Naive thymus-derived CD4-positive, alpha-beta T cell (primary cell): ENCODE results near the gene ZIK1. TPM values are rescaled to one million over a fixed set of nuclear protein-coding genes. Genes with fewer than 3 reads are reported as not detected.

Experiments
- ATAC-seq: fragments of 150-1000 bp; cut with Tn5 transposase; 2 replicates; pipeline ENCODE4 v1.10.0; 2021; ENCODE audit warnings: mild to moderate bottlenecking, moderate library complexity
- CTCF ChIA-PET: fragments of 350-600 bp; sonication (Branson Sonifier 250); formaldehyde crosslinking; loops from one replicate; lab custom pipeline; 2021; ENCODE audit warnings: antibody characterized with exemption; lab: Charles Lee
- POLR2A ChIA-PET: fragments of 350-600 bp; sonication (Branson Sonifier 250); formaldehyde crosslinking; loops from one replicate; lab custom pipeline; 2021; ENCODE audit warnings: antibody characterized with exemption, inconsistent platforms; lab: Charles Lee
- DNase-seq, 9 donors: peaks; one replicate each; pipeline versions ENCODE4 v3.0.0 to v3.0.0-alpha.2; 2020 to 2022; ENCODE audit warnings: mixed read lengths in 1 of 9
- H3K27ac ChIP-seq: one replicate; pipeline ENCODE4 v1.7.0; 2013; ENCODE audit warnings: mild to moderate bottlenecking, low read depth, low read length, moderate library complexity
- H3K27me3 ChIP-seq, 2 donors: one replicate each; pipeline ENCODE4 v1.7.0; 2013; ENCODE audit warnings: low read length in 2 of 2, mild to moderate bottlenecking in 2 of 2, moderate library complexity in 2 of 2; ENCODE audit not compliant: control insufficient read depth in 2 of 2, insufficient read depth in 2 of 2
- H3K36me3 ChIP-seq, 3 experiments: 1 replicate in 2 of 3; 2 replicates in 1 of 3; pipeline ENCODE4 v1.7.0; 2013; ENCODE audit warnings: low read length in 3 of 3, mild to moderate bottlenecking in 3 of 3, moderate library complexity in 1 of 3; ENCODE audit not compliant: insufficient read depth in 3 of 3, control insufficient read depth in 2 of 3
- H3K4me1 ChIP-seq, 2 donors: one replicate each; pipeline ENCODE4 v1.7.0; 2013; ENCODE audit warnings: low read length in 2 of 2, mild to moderate bottlenecking in 2 of 2, moderate library complexity in 1 of 2; ENCODE audit not compliant: control insufficient read depth in 2 of 2, insufficient read depth in 2 of 2
- H3K4me3 ChIP-seq: 2 replicates; pipeline ENCODE4 v1.7.0; 2013; ENCODE audit warnings: mild to moderate bottlenecking, low read length
- H3K9me3 ChIP-seq, 3 experiments: 1 replicate in 2 of 3; 2 replicates in 1 of 3; pipeline ENCODE4 v1.7.0; 2013; ENCODE audit warnings: low read length in 3 of 3; ENCODE audit not compliant: control insufficient read depth in 2 of 3
- H3K27ac Mint-ChIP-seq, 9 donors: one replicate each; pipeline ENCODE4 v1.8.0; 2020 to 2022; ENCODE audit warnings: mixed read lengths in 9 of 9, mild to moderate bottlenecking in 8 of 9, moderate library complexity in 5 of 9, inconsistent platforms in 2 of 9
- H3K27me3 Mint-ChIP-seq, 5 donors: one replicate each; pipeline ENCODE4 v1.8.0; 2021 to 2022; ENCODE audit warnings: mixed read lengths in 5 of 5, mild to moderate bottlenecking in 1 of 5
- H3K36me3 Mint-ChIP-seq, 5 donors: one replicate each; pipeline ENCODE4 v1.8.0; 2020 to 2022; ENCODE audit warnings: mixed read lengths in 5 of 5, mild to moderate bottlenecking in 3 of 5, inconsistent platforms in 1 of 5
- H3K4me1 Mint-ChIP-seq, 7 donors: one replicate each; pipeline ENCODE4 v1.8.0; 2020 to 2022; ENCODE audit warnings: mixed read lengths in 7 of 7, mild to moderate bottlenecking in 3 of 7, inconsistent platforms in 1 of 7
- H3K4me3 Mint-ChIP-seq, 10 donors: one replicate each; pipeline ENCODE4 v1.8.0; 2020 to 2022; ENCODE audit warnings: mild to moderate bottlenecking in 10 of 10, mixed read lengths in 10 of 10, moderate library complexity in 6 of 10, inconsistent platforms in 2 of 10
- H3K9me3 Mint-ChIP-seq, 11 donors: one replicate each; pipeline ENCODE4 v1.8.0; 2020 to 2022; ENCODE audit warnings: mixed read lengths in 11 of 11, mild to moderate bottlenecking in 4 of 11, inconsistent platforms in 1 of 11, moderate library complexity in 1 of 11
- intact Hi-C, 2 donors: fragments of 100-400 bp; cut with micrococcal nuclease; formaldehyde crosslinking; loops; one replicate each; pipeline ENCODE4 v1.15.1; 2023
- polyA plus RNA-seq, 2 donors: library from polyadenylated mRNA; unstranded; fragments of 300-500 nt; fragmentation: Illumina TruSeq; gene quantifications; one replicate each; pipeline ENCODE4 v1.2.3, GENCODE V29; 2021
- total RNA-seq, 6 experiments: library from RNA in 5 of 6; stranded (reverse) in 5 of 6; gene quantifications; 1 replicate in 5 of 6; 2 replicates in 1 of 6; pipeline ENCODE4 v1.2.3 and lab custom pipeline; 2021 to 2026

ZIK1 gene
- total and polyA plus RNA-seq, 7 experiments from 2014 or later, result 4.8 to 14.1 (median 8.7) TPM

DNA sequence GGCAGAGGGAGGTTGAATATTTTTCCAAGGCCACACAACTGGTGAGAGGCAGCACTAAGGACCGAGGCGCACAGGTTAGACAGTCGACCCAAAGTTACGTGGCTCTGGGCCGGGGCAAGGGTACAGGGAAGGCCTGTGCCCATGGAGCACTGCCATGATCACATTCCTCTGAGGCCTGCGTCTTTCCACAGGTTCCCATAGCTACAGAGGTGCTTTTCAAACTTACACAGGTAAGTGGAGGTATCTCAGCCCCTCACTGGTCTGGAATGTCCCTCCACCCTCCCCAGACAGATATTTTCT lies 49.8 kb downstream of the ZIK1 start:
- Histone ChIP-seq H3K27ac (peak overlapping the region; percentile 90), H3K36me3 (peaks cover 6 to 47% (median 7%) of the 10 kb centered on the region in 3 experiments), H3K4me1 (peaks cover 3 to 13% of the 10 kb centered on the region in 2 donors), H3K4me3 (peak overlapping the region; percentile 87), H3K27me3 (no peaks in the 10 kb centered on the region), H3K9me3 (peaks cover 9 to 32% (median 13%) of the 10 kb centered on the region in 3 experiments)
- intact Hi-C loops, result loop anchor here (1.0 to 5.0 kb wide), 24 partner anchors 19 to 807 kb away; partner anchors contain the start of genes ZNF134 (in 2 of the 2), ZNF17 (in 2 of the 2), ZNF416 (in 2 of the 2) and ZNF530 (in 2 of the 2)
- H3K27me3 Mint-ChIP-seq, result no peaks in the 10 kb centered on the region
- H3K36me3 Mint-ChIP-seq, result peaks cover 45 to 59% (median 52%) of the 10 kb centered on the region in 5 donors
- DNase-seq (no peak), ATAC-seq (no peak)
- ChIA-PET CTCF (interaction anchor here (1.2 kb wide), 1 partner anchor 228 kb away, joined by 3 read pairs; no protein-coding TSS in a partner anchor), POLR2A (interaction anchor here (1.0 to 2.5 kb wide), 5 partner anchors 12 to 93 kb away, joined by 3 to 16 read pairs (median 7); partner anchors contain the start of genes ZNF134 and ZNF671)
- H3K4me3 Mint-ChIP-seq, result peak overlapping the region; percentile 87 to 97 (median 94)
- H3K9me3 Mint-ChIP-seq, result peaks cover 20 to 64% (median 41%) of the 10 kb centered on the region in 11 donors
- peak overlapping the region; percentile 81 to 97 (median 89) for H3K27ac Mint-ChIP-seq
- peaks cover 21 to 36% (median 28%) of the 10 kb centered on the region in 7 donors for H3K4me1 Mint-ChIP-seq

GRCh38 chr19:57637379-57637778 lies 53.4 kb downstream of the ZIK1 start:
- DNase-seq (peak in 3 of 9 donors; percentile 9 to 20 (median 12)), ATAC-seq (no peak)
- ChIA-PET POLR2A (no interaction called here), CTCF (no interaction called here)
- Histone ChIP-seq H3K27ac (no peak overlapping the region), H3K36me3 (peaks cover 27 to 83% (median 35%) of the 10 kb centered on the region in 3 experiments), H3K4me3 (no peak overlapping the region), H3K27me3 (no peaks in the 10 kb centered on the region), H3K4me1 (peaks cover 3 to 13% of the 10 kb centered on the region in 2 donors), H3K9me3 (peaks cover 9 to 61% (median 35%) of the 10 kb centered on the region in 3 experiments)
- no peaks in the 10 kb centered on the region for H3K27me3 Mint-ChIP-seq
- H3K36me3 Mint-ChIP-seq, result peaks cover 64 to 89% (median 85%) of the 10 kb centered on the region in 5 donors
- intact Hi-C loops, result no loop called here
- H3K4me1 Mint-ChIP-seq, result peaks cover 21 to 29% (median 28%) of the 10 kb centered on the region in 7 donors
- no peak overlapping the region for H3K4me3 Mint-ChIP-seq
- no peak overlapping the region for H3K27ac Mint-ChIP-seq
- H3K9me3 Mint-ChIP-seq, result peaks cover 19 to 88% (median 69%) of the 10 kb centered on the region in 11 donors

DNA sequence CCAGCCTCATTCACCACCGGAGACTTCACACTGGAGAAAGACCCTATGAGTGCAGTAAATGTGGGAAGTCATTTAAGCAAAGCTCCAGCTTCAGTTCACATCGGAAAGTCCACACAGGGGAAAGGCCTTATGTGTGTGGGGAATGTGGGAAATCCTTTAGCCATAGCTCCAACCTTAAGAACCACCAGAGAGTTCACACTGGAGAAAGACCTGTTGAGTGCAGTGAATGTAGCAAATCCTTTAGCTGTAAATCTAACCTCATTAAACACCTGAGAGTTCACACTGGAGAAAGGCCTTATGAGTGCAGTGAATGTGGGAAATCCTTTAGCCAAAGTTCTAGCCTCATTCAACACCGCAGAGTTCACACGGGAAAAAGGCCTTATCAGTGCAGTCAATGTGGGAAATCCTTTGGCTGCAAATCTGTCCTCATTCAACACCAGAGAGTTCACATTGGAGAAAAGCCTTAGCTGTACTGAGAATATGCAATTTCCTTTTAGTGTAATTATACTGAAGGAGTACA lies 57.8 kb downstream of the ZIK1 start:
- Mint-ChIP-seq H3K4me3 (no peak overlapping the region), H3K36me3 (peaks cover 42 to 78% (median 74%) of the 10 kb centered on the region in 5 donors)
- intact Hi-C loops, result no loop called here

DNA sequence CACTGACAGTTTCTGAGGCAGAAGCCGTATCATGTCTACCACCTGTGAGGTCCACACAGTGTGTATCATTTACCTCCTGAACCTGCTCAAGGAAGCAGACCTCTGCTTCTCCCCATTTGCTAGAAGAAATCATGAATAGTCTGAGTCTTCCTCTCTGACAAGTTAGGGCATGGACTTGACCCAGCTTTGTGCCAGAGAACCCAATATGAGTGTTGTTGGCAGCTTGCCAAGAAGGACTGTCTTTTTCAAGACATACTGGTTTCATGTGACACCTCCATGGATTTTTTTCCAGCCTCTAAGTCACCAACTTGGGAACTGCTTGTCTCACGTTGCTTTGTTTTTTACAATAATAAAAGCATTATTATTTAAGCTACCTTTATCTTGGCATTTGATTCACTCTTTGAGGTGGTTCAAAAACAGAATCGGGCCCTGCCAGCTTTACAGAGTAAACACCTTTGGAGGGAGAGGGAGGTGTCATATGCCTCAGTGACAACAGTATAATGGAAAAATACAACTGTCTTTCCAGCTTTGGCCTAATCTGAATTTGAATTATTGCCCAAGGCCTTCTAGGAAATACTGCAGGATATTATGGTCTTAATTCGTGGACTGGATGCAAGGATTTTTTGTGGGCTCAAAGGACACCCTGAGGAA lies 58.6 kb downstream of the ZIK1 start:
- CTCF ChIA-PET, result no interaction called here
- Mint-ChIP-seq H3K36me3 (peaks cover 36 to 71% (median 67%) of the 10 kb centered on the region in 5 donors), H3K4me1 (no peaks in the 10 kb centered on the region), H3K27me3 (no peaks in the 10 kb centered on the region), H3K9me3 (peaks cover 15 to 97% (median 77%) of the 10 kb centered on the region in 11 donors), H3K4me3 (no peak overlapping the region), H3K27ac (no peak overlapping the region)
- Histone ChIP-seq H3K27ac (no peak overlapping the region), H3K27me3 (no peaks in the 10 kb centered on the region), H3K36me3 (peaks cover 27 to 56% (median 31%) of the 10 kb centered on the region in 3 experiments), H3K4me1 (no peaks in the 10 kb centered on the region), H3K4me3 (peak overlapping the region; percentile 5), H3K9me3 (peaks cover 2 to 87% (median 37%) of the 10 kb centered on the region in 3 experiments)
- POLR2A ChIA-PET, result no interaction called here
- DNase-seq, result no peak
- intact Hi-C loops, result no loop called here
- ATAC-seq, result no peak

More for the DNA sequence above, 57.8 kb downstream of the ZIK1 start:
- no peak overlapping the region for H3K27ac ChIP-seq
- ChIA-PET POLR2A (interaction anchor here (0.6 kb wide), 1 partner anchor 274 kb away, joined by 3 read pairs; no protein-coding TSS in a partner anchor), CTCF (no interaction called here)
- Mint-ChIP-seq H3K4me1 (no peaks in the 10 kb centered on the region), H3K9me3 (peaks cover 19 to 97% (median 82%) of the 10 kb centered on the region in 11 donors), H3K27me3 (no peaks in the 10 kb centered on the region), H3K27ac (no peak overlapping the region)
- peaks cover 9 to 89% (median 44%) of the 10 kb centered on the region in 3 experiments for H3K9me3 ChIP-seq
- no peak for ATAC-seq
- no peaks in the 10 kb centered on the region for H3K27me3 ChIP-seq
- H3K4me1 ChIP-seq, result no peaks in the 10 kb centered on the region
- H3K4me3 ChIP-seq, result peak overlapping the region; percentile 5
- peaks cover 27 to 63% (median 32%) of the 10 kb centered on the region in 3 experiments for H3K36me3 ChIP-seq
- no peak for DNase-seq

Other genes starting within 250 kb of the ZIK1 start
- 10 to 100 TPM in 2 of 5 experiments, 1 to 10 TPM in 3; 6.0 to 12.5 (median 9.0) TPM for gene ZNF304, start 232.9 kb upstream of the ZIK1 start, total RNA-seq
- gene ZNF304, start 232.9 kb upstream of the ZIK1 start, polyA plus RNA-seq, result 1 to 10 TPM; 3.3 to 4.4 TPM
- gene TRAPPC2B, start 220.6 kb upstream of the ZIK1 start, total RNA-seq, result 10 to 100 TPM in 2 of 5 experiments, 1 to 10 TPM in 3; 7.7 to 11.8 (median 9.0) TPM
- gene TRAPPC2B, start 220.6 kb upstream of the ZIK1 start, polyA plus RNA-seq, result 10 to 100 TPM; 17.7 to 18.9 TPM
- 10 to 100 TPM in 1 of 5 experiments, 1 to 10 TPM in 2, under 1 TPM in 2; 0.40 to 10.1 (median 3.6) TPM for gene ZNF547, start 220.6 kb upstream of the ZIK1 start, total RNA-seq
- gene ZNF547, start 220.6 kb upstream of the ZIK1 start, polyA plus RNA-seq, result 1 to 10 TPM in 1 of 2 donors, under 1 TPM in 1; 0.50 to 1.7 TPM
- 100 to 1,000 TPM in 2 of 5 experiments, 10 to 100 TPM in 3; 26.4 to 115 (median 66.9) TPM for gene ZNF548, start 194.3 kb upstream of the ZIK1 start, total RNA-seq
- 10 to 100 TPM; 16.2 to 22.0 TPM for gene ZNF548, start 194.3 kb upstream of the ZIK1 start, polyA plus RNA-seq
- 10 to 100 TPM in 3 of 5 experiments, 1 to 10 TPM in 2; 9.3 to 27.8 (median 17.2) TPM for gene ZNF17, start 173.0 kb upstream of the ZIK1 start, total RNA-seq
- 10 to 100 TPM in 1 of 2 donors, 1 to 10 TPM in 1; 6.9 to 11.1 TPM for gene ZNF17, start 173.0 kb upstream of the ZIK1 start, polyA plus RNA-seq
- 10 to 100 TPM in 4 of 5 experiments, 1 to 10 TPM in 1; 8.9 to 17.9 (median 13.2) TPM for gene ZNF749, start 148.8 kb upstream of the ZIK1 start, total RNA-seq
- gene ZNF749, start 148.8 kb upstream of the ZIK1 start, polyA plus RNA-seq, result 10 to 100 TPM; 11.5 to 14.4 TPM
- under 1 TPM; 0.15 to 0.78 (median 0.37) TPM for gene VN1R1, start 127.0 kb upstream of the ZIK1 start, total RNA-seq
- gene VN1R1, start 127.0 kb upstream of the ZIK1 start, polyA plus RNA-seq, result under 1 TPM; 0.13 to 0.17 TPM
- gene ZNF772, start 106.6 kb upstream of the ZIK1 start, total RNA-seq, result 10 to 100 TPM in 2 of 5 experiments, 1 to 10 TPM in 3; 1.5 to 20.5 (median 4.3) TPM
- gene ZNF772, start 106.6 kb upstream of the ZIK1 start, polyA plus RNA-seq, result 1 to 10 TPM; 5.2 to 5.4 TPM
- 10 to 100 TPM in 3 of 5 experiments, 1 to 10 TPM in 2; 7.1 to 27.6 (median 12.2) TPM for gene ZNF419, start 96.4 kb upstream of the ZIK1 start, total RNA-seq
- gene ZNF419, start 96.4 kb upstream of the ZIK1 start, polyA plus RNA-seq, result 10 to 100 TPM in 1 of 2 donors, 1 to 10 TPM in 1; 7.0 to 11.7 TPM
- gene ZNF773, start 84.2 kb upstream of the ZIK1 start, total RNA-seq, result 10 to 100 TPM in 3 of 5 experiments, 1 to 10 TPM in 2; 5.8 to 32.7 (median 14.4) TPM
- 10 to 100 TPM in 1 of 2 donors, 1 to 10 TPM in 1; 9.7 to 18.9 TPM for gene ZNF773, start 84.2 kb upstream of the ZIK1 start, polyA plus RNA-seq
- 10 to 100 TPM in 3 of 5 experiments, 1 to 10 TPM in 2; 6.9 to 24.8 (median 11.3) TPM for gene ZNF549, start 56.8 kb upstream of the ZIK1 start, total RNA-seq
- 10 to 100 TPM in 1 of 2 donors, 1 to 10 TPM in 1; 6.1 to 11.4 TPM for gene ZNF549, start 56.8 kb upstream of the ZIK1 start, polyA plus RNA-seq
- gene ZNF550, start 24.3 kb upstream of the ZIK1 start, total RNA-seq, result 10 to 100 TPM; 12.9 to 56.2 (median 23.5) TPM
- 10 to 100 TPM in 1 of 2 donors, 1 to 10 TPM in 1; 8.6 to 17.7 TPM for gene ZNF550, start 24.3 kb upstream of the ZIK1 start, polyA plus RNA-seq
- 10 to 100 TPM in 2 of 5 experiments, 1 to 10 TPM in 3; 4.4 to 13.8 (median 5.7) TPM for gene ZNF416, start 5.2 kb upstream of the ZIK1 start, total RNA-seq
- 10 to 100 TPM in 1 of 2 donors, 1 to 10 TPM in 1; 4.9 to 10.4 TPM for gene ZNF416, start 5.2 kb upstream of the ZIK1 start, polyA plus RNA-seq
- 10 to 100 TPM in 1 of 5 experiments, 1 to 10 TPM in 4; 2.0 to 10.9 (median 6.2) TPM for gene ZNF530, start 15.7 kb downstream of the ZIK1 start, total RNA-seq
- gene ZNF530, start 15.7 kb downstream of the ZIK1 start, polyA plus RNA-seq, result 1 to 10 TPM; 7.1 to 9.3 TPM
- gene ZNF134, start 30.1 kb downstream of the ZIK1 start, total RNA-seq, result 10 to 100 TPM; 14.6 to 33.9 (median 25.7) TPM
- gene ZNF134, start 30.1 kb downstream of the ZIK1 start, polyA plus RNA-seq, result 10 to 100 TPM in 1 of 2 donors, 1 to 10 TPM in 1; 8.0 to 16.7 TPM
- gene ZNF211, start 49.0 kb downstream of the ZIK1 start, total RNA-seq, result 10 to 100 TPM; 18.0 to 56.7 (median 33.7) TPM
- 10 to 100 TPM; 15.1 to 27.9 TPM for gene ZNF211, start 49.0 kb downstream of the ZIK1 start, polyA plus RNA-seq
- gene ZSCAN4, start 84.8 kb downstream of the ZIK1 start, total RNA-seq, result not detected
- not detected for gene ZSCAN4, start 84.8 kb downstream of the ZIK1 start, polyA plus RNA-seq
- 10 to 100 TPM in 4 of 5 experiments, 1 to 10 TPM in 1; 9.4 to 22.5 (median 20.5) TPM for gene ZNF551, start 97.8 kb downstream of the ZIK1 start, total RNA-seq
- 10 to 100 TPM; 11.4 to 12.2 TPM for gene ZNF551, start 97.8 kb downstream of the ZIK1 start, polyA plus RNA-seq
- 10 to 100 TPM in 1 of 5 experiments, 1 to 10 TPM in 4; 2.4 to 18.5 (median 6.9) TPM for gene ZNF154, start 125.1 kb downstream of the ZIK1 start, total RNA-seq
- 1 to 10 TPM in 1 of 2 donors, under 1 TPM in 1; 0.78 to 3.4 TPM for gene ZNF154, start 125.1 kb downstream of the ZIK1 start, polyA plus RNA-seq
- gene ZNF671, start 143.5 kb downstream of the ZIK1 start, total RNA-seq, result 10 to 100 TPM; 11.0 to 37.6 (median 14.6) TPM
- gene ZNF671, start 143.5 kb downstream of the ZIK1 start, polyA plus RNA-seq, result 10 to 100 TPM; 26.3 to 36.3 TPM
- 10 to 100 TPM; 18.9 to 52.3 (median 21.8) TPM for gene ZNF776, start 162.7 kb downstream of the ZIK1 start, total RNA-seq
- gene ZNF776, start 162.7 kb downstream of the ZIK1 start, polyA plus RNA-seq, result 10 to 100 TPM in 1 of 2 donors, 1 to 10 TPM in 1; 6.5 to 11.1 TPM
- 10 to 100 TPM; 16.4 to 47.5 (median 42.6) TPM for gene ZNF586, start 185.5 kb downstream of the ZIK1 start, total RNA-seq
- 10 to 100 TPM; 25.5 to 31.8 TPM for gene ZNF586, start 185.5 kb downstream of the ZIK1 start, polyA plus RNA-seq
- 10 to 100 TPM; 10.6 to 21.9 (median 16.3) TPM for gene ZNF552, start 230.8 kb downstream of the ZIK1 start, total RNA-seq
- 10 to 100 TPM; 10.9 to 16.5 TPM for gene ZNF552, start 230.8 kb downstream of the ZIK1 start, polyA plus RNA-seq
- gene ZNF587B, start 246.2 kb downstream of the ZIK1 start, total RNA-seq, result 10 to 100 TPM; 18.9 to 32.3 (median 24.0) TPM
- gene ZNF587B, start 246.2 kb downstream of the ZIK1 start, polyA plus RNA-seq, result 1 to 10 TPM; 1.7 to 2.9 TPM